GM21737 (cell line): Measurements from ENCODE around the gene NAE1.

ENCODE experiments used
- ATAC-seq: cut with Tn5 transposase; IDR thresholded peaks from one replicate; pipeline ENCODE4 v1.9.1; 2021; ENCODE audit warnings: mild to moderate bottlenecking, moderate library complexity; ENCODE audit not compliant: unreplicated experiment

Gene NAE1

DNA sequence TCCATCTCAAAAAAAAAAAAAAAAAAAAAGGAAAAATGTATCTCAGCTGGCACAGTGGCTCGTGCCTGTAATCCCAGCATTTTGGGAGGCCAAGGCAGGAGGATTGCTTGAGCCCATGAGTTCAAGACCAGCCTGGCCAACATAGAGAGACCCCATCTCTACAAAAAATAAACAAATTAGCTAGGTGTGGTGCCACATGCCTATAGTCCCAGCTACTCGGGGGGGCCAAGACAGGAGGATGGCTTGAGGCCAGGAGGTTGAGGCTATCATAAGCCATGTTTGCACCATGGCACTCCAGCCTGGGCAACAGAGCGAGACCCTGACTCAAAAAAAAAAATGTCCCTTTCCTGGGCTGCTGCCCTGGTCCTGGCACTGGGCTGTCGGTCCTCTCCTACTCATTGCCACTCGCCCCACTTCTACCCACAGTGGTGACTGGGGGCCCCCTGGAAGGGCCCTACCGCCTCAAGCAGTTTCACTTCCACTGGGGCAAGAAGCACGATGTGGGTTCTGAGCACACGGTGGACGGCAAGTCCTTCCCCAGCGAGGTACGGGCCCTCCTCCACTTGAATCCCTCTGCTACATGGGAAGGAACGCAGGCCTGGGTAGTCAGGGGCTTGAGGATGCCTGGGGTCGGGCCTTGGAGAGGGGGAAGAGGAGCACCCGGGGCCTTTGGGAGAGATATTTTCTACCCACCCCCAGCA, 19.5 kb upstream of the NAE1 start:
- no peak for ATAC-seq

GRCh38 chr16:66849549-66849948, 18.8 kb upstream of the NAE1 start:
- ATAC-seq, result no peak

- ATAC-seq, result no peak
Observed at GRCh38 chr16:66849021-66849420, 18.2 kb upstream of the NAE1 start.

DNA sequence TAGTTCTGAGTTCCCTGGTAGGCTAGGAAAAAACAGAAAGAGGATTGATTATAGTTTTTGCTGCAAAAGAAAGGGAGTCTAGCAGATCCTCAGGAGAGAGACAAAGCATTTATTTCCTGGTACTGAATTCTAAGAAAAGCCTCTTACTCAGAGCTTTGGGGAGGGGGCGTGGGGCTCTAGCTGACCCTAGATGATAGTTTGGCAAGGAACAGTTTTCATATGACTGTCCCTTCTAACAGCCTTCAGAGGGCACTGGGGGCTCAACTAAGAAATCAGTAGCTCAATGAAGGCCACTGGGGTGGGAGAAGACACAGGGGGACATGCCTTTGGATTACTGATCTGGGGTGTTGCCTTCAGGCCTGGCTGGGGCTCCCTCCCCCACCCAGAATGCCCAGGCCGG, 17.4 kb upstream of the NAE1 start:
- no peak for ATAC-seq

DNA sequence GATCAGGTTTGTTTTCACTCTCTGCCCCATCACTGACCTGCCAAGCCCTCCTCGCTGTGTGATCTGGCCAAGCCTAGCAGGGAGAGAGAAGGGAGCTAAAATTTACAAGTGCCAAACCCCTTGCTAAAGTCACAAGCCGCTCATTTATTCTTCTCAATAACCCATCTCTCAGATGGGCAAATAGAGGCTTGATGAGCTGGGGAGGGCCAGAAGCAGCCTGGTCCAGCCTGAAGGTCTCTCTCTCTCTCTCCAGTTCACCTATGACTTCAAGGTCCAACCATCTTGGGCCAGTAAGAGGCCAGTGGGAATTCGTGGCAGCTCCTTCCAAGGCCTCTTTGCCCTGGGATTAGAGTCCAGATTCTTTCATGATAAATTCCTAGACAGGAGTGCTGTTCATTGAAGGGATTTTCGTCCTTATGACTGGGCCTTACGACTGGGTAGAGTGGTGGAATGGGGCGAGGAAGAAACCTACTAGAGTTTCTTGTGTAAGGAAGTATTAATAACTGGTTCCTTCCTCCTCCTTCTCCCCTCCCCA, 16.8 kb upstream of the NAE1 start:
- no peak for ATAC-seq

DNA sequence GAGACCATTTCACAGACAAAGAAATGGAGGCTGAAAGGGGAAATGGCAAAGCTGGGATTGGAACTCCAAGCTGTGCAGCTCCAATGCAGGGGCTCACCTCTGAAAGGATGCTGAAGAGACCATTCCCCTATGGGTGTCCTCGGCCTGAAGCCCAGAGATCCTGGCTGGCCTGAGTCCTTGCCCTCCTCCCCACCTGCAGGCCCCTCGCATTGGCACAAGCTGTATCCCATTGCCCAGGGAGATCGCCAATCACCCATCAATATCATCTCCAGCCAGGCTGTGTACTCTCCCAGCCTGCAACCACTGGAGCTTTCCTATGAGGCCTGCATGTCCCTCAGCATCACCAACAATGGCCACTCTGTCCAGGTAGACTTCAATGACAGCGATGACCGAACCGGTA, 16.1 kb upstream of the NAE1 start:
- no peak for ATAC-seq

DNA sequence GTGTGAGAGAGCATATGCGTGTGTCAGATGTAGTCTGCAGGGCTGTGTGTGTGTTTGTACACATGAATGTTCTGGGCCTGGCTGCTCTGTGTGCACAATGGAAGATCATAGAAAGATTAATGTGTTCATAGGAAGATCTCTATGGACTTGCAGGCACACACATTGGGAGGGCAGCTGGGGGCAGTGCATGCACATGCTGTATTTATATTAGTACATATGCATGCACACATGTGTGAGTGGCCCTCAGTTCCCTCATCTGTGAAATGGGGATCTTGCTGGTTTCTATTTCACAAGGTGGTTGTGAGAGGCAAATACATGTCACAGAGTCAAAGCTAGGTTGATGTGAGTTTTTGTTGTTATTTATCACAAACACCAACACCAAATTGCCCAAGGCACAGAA, 15.5 kb upstream of the NAE1 start:
- ATAC-seq, result no peak

- ATAC-seq, result no peak
Observed at GRCh38 chr16:66845791-66846221, 15.0 kb upstream of the NAE1 start.

DNA sequence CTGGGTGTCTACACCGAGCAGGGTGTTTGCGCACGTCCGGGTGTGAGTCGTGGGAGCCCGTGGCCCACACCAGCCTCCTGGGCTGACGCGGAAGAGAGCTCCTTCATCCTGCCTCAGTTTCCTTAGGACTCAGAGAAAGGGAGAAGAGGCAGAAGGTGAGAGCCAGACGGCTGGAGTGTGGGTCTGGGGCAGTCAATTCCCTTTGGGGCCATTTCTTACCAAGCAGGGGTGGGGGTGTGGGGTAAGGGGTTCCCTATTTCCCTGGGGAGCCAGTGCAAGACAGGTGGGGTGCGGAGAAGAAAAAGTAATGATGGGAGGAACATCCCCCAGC, 14.3 kb upstream of the NAE1 start:
- ATAC-seq, result no peak

- ATAC-seq, result no peak
Observed at GRCh38 chr16:66844342-66845079, 13.7 kb upstream of the NAE1 start, which contains the start of gene CA7. Gene CA7, plus strand, starts transcription at chr16:66844414. Its CDS starts 74 bp downstream, at chr16:66844488.

GRCh38 chr16:66844009-66844341, 13.2 kb upstream of the NAE1 start:
- ATAC-seq, result no peak

GRCh38 chr16:66843191-66843590, 12.4 kb upstream of the NAE1 start:
- no peak for ATAC-seq

- ATAC-seq, result no peak
Observed at GRCh38 chr16:66842765-66843164, 12.0 kb upstream of the NAE1 start.

DNA sequence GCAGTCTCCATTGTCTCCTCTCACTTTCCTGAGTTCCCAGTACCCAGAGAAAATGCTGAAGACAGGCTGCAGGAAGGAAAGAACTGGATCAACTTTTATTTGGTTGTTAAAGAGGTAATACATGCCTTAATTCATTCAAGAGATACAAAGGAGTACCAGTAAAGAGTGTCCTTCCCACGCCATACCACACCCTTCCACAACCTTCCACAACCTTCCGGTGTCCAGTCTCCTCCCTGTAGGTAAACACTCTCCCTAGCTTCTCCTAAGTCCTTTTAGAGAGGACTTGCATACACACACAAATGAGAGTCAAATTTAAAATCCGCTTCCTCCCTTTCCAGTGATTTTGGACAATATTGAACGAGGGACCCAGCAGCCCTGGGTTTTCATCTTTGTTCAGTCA, 10.6 kb upstream of the NAE1 start:
- no peak for ATAC-seq

DNA sequence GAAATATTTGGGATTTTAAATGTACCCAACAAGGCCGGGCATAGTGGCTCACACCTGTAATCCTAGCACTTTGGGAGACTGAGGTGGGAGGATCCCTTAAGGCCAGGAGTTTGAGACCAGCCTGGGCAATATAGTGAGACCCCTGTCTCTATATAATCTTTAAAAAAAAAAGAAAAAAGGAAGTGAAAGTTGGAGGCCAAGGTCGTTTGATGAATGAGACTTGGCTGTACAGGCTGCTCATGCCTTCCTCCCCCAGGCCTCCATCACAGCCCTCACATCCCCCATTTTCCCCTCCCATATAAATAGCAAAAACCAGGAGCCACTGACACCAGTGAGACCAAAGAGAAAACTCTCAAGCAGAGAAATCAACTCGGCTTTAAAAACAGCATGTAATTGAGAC, 10.1 kb upstream of the NAE1 start:
- no peak for ATAC-seq

GRCh38 chr16:66834746-66835145, 4.0 kb upstream of the NAE1 start:
- ATAC-seq, result no peak

DNA sequence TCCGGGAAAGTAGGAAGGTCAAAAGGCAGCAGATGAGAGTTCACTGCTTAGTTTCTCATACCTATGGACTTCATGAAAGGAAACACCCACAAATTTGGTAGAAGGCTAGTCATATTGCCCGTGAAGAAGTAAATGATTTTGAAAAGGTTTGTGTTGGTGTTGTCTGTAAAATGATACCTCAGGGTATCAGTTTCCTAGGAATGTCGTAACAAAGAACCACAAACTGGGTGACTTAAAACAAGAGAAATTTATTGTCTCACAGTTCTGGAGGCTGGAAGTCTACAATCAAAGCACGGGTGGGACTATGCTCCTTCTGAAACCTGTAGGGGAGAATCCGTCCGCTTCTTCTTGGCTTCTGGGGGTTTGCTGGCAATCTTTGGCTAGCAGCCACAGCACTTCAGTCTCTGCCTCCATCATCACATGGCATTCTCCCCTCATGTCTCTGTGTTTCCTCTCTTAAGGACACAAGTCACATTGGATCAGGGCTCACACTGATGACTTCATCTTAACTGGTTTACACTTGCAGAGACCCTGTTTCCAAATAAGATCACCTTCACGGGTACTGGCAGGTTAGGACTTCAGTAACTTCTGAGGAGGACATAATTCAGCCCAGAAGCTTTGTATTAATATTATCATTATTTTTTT, 2.0 kb upstream of the NAE1 start:
- no peak for ATAC-seq

DNA sequence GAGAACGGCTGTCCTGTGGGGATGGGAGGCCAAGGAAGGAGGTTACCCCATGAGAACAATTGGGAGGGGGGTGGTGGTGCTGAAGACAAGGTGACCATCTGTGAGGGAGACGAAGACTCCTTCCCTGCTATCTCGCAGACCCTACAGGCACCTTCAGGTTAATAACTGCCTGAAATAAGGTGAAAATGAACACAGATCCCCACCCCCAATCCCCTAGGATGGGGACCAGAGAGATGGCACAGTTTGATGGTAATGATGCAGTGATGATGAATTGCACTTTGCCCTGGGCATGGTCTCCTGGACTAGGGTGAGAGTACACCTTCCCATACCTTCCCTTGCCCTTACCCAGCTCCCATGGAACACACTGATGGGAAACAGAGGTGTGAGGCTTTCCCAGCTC, 1.4 kb upstream of the NAE1 start:
- no peak for ATAC-seq

GRCh38 chr16:66824006-66824405, 6.8 kb downstream of the NAE1 start:
- no peak for ATAC-seq

- no peak for ATAC-seq
Observed at GRCh38 chr16:66814734-66815133, 16.0 kb downstream of the NAE1 start.

DNA sequence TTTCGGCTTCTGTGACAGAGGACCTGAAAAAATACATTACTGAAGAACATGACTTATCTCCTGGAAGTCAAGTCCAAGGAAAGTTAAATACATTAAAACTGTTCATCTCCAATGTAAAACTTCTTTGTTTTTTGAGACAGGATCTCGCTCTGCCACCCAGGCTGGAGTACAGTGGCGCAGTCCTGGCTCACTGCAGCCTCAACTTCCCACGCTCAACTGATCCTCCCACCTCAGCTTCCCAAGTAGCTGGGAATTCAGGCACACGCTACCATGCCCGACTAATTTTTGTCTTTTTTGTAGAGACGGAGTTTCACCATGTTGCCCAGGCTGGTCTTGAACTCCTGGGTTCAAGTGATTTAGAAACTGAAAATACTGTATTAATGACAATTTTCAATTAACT, 19.7 kb downstream of the NAE1 start:
- no peak for ATAC-seq

- ATAC-seq, result no peak
Observed at GRCh38 chr16:66810391-66810790, 20.4 kb downstream of the NAE1 start.
